ENCODE measurements around the gene KLRB1. TPM values are rescaled to one million over a fixed set of nuclear protein-coding genes. Genes with fewer than 3 reads are reported as not detected.
"Not testable (repeated sequence)": the region's sequence is repeated elsewhere in the genome, so short reads cannot be mapped to it uniquely, and the experiment has no call there.

Gene KLRB1
- total and polyA plus RNA-seq, 12 donors, result 0.13 to 1.7 (median 0.48) TPM; not detected in 1

DNA sequence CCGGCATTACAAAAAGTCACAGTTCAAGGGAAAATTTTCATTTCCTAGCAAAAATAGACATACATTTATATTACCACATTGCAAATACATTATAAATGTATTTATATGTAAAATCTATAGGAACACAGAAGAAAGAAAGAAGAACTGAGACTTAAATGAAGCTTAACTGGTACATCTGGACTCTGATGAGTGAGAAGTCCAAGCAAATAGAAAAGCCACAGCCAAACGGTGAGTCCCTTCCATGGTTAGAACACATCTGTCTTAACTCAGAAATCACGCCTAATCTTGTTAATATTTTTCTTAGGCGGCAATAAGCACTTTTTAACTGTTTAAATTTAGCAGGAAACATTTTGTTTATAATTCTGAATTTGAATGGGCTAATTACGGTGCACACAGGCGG is 9.4 kb upstream of the KLRB1 start:
- H3K9me3 ChIP-seq (replicated peaks in 1 of 3), result no peaks in the 10 kb centered on the region
- DNase-seq, result no peak
- no peaks in the 10 kb centered on the region for H3K27me3 ChIP-seq
- no peaks in the 10 kb centered on the region for H3K4me1 ChIP-seq (replicated peaks in 1 of 2)
- no peak overlapping the region for H3K27ac ChIP-seq
- H3K36me3 ChIP-seq (replicated peaks in 1 of 2), result no peaks in the 10 kb centered on the region
- no peak overlapping the region for H3K4me3 ChIP-seq
- no peak for TF ChIP-seq POLR2A (IDR thresholded peaks at IDR 0.05)
- TF ChIP-seq, protein P1, sequence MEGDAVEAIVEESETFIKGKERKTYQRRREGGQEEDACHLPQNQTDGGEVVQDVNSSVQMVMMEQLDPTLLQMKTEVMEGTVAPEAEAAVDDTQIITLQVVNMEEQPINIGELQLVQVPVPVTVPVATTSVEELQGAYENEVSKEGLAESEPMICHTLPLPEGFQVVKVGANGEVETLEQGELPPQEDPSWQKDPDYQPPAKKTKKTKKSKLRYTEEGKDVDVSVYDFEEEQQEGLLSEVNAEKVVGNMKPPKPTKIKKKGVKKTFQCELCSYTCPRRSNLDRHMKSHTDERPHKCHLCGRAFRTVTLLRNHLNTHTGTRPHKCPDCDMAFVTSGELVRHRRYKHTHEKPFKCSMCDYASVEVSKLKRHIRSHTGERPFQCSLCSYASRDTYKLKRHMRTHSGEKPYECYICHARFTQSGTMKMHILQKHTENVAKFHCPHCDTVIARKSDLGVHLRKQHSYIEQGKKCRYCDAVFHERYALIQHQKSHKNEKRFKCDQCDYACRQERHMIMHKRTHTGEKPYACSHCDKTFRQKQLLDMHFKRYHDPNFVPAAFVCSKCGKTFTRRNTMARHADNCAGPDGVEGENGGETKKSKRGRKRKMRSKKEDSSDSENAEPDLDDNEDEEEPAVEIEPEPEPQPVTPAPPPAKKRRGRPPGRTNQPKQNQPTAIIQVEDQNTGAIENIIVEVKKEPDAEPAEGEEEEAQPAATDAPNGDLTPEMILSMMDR (IDR thresholded peaks at IDR 0.05), result no peak
- intact Hi-C loops (cut with DNase I), result no loop called here
- 90 to 92% (median 91%) methylated on average over 6 of the region's 6 CpGs for WGBS, 4 donors

DNA sequence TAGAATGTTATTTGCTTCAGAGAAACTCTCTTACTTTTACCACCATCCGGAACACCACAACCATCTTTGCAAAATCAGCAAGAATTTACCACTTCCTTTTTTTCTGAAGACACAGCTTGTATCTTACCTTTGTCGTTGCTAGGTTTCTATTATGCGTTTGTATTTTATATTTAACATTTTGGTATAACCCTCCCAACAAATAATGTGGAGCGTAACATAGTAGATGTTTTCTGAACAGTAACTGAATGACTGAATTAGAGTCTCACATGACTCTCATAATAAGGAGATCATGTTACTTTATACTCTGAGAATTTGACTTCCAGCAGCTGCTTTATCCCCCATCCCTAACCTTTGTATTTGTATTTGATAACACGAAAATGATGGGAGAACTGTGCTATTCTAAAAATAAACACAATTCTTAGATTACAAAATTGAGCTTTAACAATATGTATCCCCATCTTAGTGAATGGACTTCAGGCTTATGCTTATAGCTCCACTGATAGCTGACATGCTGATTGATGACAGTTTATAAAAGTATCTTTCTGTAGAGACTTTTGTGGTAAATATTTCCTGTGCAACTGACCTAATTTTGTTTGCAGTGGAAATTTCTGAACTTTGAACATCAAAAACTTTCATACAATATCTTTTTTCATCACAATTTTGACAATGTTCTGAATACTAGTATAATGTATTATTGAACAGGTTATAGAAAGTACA is 7.9 kb upstream of the KLRB1 start:
- H3K36me3 ChIP-seq (replicated peaks in 1 of 2), result no peaks in the 10 kb centered on the region
- no peaks in the 10 kb centered on the region for H3K4me1 ChIP-seq (replicated peaks in 1 of 2)
- DNase-seq, result no peak
- H3K27ac ChIP-seq, result no peak overlapping the region
- no peaks in the 10 kb centered on the region for H3K9me3 ChIP-seq (replicated peaks in 1 of 3)
- H3K4me3 ChIP-seq, result no peak overlapping the region
- intact Hi-C loops (cut with DNase I), result no loop called here
- no peaks in the 10 kb centered on the region for H3K27me3 ChIP-seq
- TF ChIP-seq, protein P1 (IDR thresholded peaks at IDR 0.05), result no peak
- TF ChIP-seq POLR2A (IDR thresholded peaks at IDR 0.05), result no peak
- 45 to 50% (median 47%) methylated on average over 5 of the region's 5 CpGs for WGBS, 4 donors

DNA sequence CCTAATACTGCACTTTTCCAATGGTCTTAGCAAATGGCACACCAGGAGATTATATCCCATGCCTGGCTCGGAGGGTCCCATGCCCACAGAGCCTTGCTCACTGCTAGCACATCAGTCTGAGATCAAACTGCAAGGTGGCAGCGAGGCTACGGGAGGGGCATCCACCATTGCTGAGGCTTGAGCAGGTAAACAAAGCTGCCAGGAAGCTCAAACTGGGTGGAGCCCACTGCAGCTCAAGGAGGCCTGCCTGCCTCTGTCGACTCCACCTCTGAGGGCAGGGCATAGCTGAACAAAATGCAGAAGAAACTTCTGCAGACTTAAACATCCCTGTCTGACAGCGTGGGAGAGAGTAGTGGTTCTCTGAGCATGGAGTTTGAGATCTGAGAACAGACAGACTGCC is 2.9 kb upstream of the KLRB1 start:
- H3K4me1 ChIP-seq (replicated peaks in 1 of 2); H3K27me3 ChIP-seq; H3K27ac ChIP-seq; DNase-seq; H3K4me3 ChIP-seq; H3K9me3 ChIP-seq (replicated peaks in 1 of 3); H3K36me3 ChIP-seq (replicated peaks in 1 of 2); intact Hi-C loops (cut with DNase I): not testable (repeated sequence)
- 97 to 100% (median 99%) methylated on average over 5 of the region's 5 CpGs for WGBS, 4 donors

DNA sequence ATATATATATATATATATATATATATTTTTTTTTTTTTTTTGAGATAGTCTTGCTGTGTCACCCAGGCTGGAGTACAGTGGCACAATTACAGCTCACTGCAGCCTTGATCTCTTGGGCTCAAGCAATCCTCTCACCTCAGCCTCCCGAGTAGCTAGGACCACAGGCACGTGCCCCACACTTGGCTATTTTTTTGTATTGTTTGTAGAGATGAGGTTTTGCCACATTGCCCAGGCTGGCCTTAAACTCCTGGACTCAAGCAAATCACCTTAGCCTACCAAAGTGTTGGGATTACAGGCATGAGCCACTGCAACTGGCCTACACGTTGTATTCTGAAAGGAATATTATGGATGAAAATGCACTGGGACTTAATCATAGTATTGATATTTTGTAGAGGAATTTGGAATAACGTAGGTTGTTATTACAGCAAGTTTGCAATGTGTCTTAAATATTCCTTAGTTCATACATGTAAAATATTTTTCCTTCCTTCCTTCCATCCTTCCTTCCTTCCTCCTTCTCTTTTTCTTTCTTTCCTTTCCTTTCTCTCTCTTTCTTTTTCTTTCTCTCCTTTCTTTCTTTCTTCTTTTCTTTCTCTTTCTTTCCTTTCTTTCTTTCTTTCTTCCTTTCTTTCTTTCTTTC is 862 bp downstream of the KLRB1 start:
- H3K36me3 ChIP-seq (replicated peaks in 1 of 2), result no peaks in the 10 kb centered on the region
- intact Hi-C loops (cut with DNase I), result no loop called here
- no peaks in the 10 kb centered on the region for H3K4me1 ChIP-seq (replicated peaks in 1 of 2)
- DNase-seq, result no peak
- H3K27ac ChIP-seq, result no peak overlapping the region
- 83 to 91% (median 84%) methylated on average over 4 of the region's 4 CpGs for WGBS, 4 donors
- TF ChIP-seq, protein P1 (IDR thresholded peaks at IDR 0.05), result no peak
- H3K27me3 ChIP-seq, result no peaks in the 10 kb centered on the region
- no peaks in the 10 kb centered on the region for H3K9me3 ChIP-seq (replicated peaks in 1 of 3)
- H3K4me3 ChIP-seq, result no peak overlapping the region

DNA sequence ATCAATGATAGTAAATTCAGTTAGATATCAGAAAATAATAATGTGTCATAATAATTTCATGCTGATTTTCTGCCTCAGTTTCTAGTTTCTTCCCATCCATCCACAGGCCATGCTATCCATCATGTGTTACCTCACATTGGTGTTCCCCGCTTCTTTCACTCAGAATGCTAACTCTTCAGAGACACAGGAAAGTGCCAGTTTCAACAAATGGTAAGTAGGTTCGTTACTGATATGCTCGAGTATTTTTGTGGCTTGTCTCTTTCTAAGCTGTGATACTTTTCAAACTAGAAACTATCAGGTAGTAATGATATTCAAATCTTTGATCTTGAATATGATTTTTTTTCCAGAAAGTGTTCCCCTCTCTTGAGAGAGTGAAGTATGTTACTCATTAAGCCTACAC is 1.5 kb downstream of the KLRB1 start:
- DNase-seq, result no peak
- H3K27me3 ChIP-seq, result no peaks in the 10 kb centered on the region
- WGBS, 4 donors, result 85 to 92% (median 90%) methylated on average over 3 of the region's 3 CpGs
- no peak overlapping the region for H3K27ac ChIP-seq
- H3K4me3 ChIP-seq, result no peak overlapping the region
- H3K4me1 ChIP-seq (replicated peaks in 1 of 2), result no peaks in the 10 kb centered on the region
- intact Hi-C loops (cut with DNase I), result no loop called here
- H3K36me3 ChIP-seq (replicated peaks in 1 of 2), result no peaks in the 10 kb centered on the region
- TF ChIP-seq POLR2A (IDR thresholded peaks at IDR 0.05), result no peak
- TF ChIP-seq, protein P1 (IDR thresholded peaks at IDR 0.05), result no peak
- H3K9me3 ChIP-seq (replicated peaks in 1 of 3), result no peaks in the 10 kb centered on the region
